GM19468 (cell line): ENCODE results near the gene DEFB128.

Source experiments
- ATAC-seq: cut with Tn5 transposase; IDR thresholded peaks from one replicate; pipeline ENCODE4 v1.9.1; 2021; ENCODE audit warnings: mild to moderate bottlenecking, moderate library complexity, moderate number of reproducible peaks; ENCODE audit not compliant: unreplicated experiment; ENCODE audit errors: extremely low read depth

Gene DEFB128

GRCh38 chr20:164618-165017, 24.9 kb downstream of the DEFB128 start:
- no peak for ATAC-seq

DNA sequence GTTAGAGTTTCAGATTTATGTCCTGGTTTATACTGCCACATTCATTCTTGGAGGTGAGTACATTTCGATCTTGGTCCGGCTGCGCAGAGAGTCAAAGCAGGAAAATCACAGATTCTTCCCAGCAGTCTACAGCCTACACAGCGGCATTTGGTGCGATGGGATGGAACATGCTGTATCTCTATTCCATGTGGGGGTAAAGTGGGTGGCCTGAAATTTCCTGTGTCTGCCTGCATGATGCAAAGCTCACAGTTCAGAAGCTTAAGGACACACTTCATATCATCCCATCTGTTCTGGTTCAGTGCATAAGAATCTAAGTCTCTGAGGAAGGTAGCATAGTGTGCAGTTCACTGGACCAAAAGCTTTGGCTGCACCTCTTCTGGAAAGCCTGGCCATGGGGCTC, 32.4 kb downstream of the DEFB128 start, which contains the start of gene DEFB127:
Gene DEFB127, plus strand, starts transcription at position 301 of the 400 bp plus-strand sequence. Its CDS starts 91 bp downstream, at position 392.
- no peak for ATAC-seq

DNA sequence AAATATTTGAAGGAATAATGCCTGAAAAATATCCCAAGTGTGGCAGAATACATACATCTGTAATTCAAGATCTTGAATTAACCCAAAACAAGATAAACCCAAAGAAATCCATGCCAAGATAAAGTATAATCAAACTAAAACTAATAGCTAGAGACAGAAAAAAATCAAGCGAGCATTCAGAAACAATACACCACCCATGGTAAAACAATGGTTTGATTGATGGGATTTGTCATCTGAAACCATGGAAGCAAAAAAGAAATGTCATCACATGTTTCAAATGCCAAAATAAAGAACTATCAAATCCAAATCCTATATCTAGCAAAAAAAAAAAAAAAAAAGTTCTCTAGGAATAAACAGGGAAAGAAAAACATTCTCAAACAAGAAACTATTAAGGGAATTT, 37.4 kb downstream of the DEFB128 start:
- ATAC-seq, result no peak

DNA sequence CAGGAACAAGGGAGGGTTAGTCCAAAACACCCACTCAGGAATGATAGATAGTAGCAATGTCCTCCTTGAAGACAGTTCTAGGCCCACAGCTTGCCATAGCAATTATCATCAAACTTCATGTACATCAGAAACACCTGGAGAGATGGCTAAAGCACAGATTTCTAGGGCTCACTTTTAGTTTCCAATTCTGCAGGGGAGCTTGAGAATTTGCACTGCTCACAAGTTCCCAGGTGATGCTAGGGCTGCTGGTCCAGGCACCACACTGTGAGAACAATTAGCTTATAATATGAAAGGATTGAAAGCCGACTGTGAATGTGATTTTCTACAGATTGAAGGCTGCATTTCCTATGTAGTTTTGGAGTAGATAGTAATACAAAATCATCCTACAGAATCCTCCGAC, 43.6 kb downstream of the DEFB128 start:
- ATAC-seq, result no peak

- ATAC-seq, result no peak
Observed at GRCh38 chr20:142290-142689, 47.2 kb downstream of the DEFB128 start, which contains the start of gene DEFB126. TSS of gene DEFB126 (plus strand) at chr20:142590. CDS start at chr20:142629, 39 bp downstream.
